HepG2 (cell line): Measurements from ENCODE around the gene PJA2. TPM values are rescaled to one million over a fixed set of nuclear protein-coding genes. Genes with fewer than 3 reads are reported as not detected.

Experiments used
- BCL6 ChIP-seq: IDR thresholded peaks from 2 replicates; pipeline ENCODE4 v1.6.1; 2016; ENCODE audit warnings: missing genetic modification reagents, missing compliant biosample characterization
- CHD2 ChIP-seq: IDR thresholded peaks from 2 replicates; pipeline ENCODE4 v1.6.1; 2011; ENCODE audit warnings: low read depth, low read length, improper control_type of control experiment
- CSRNP2 ChIP-seq: sonication (generic); formaldehyde crosslinking; conservative IDR thresholded peaks from 2 replicates; pipeline ENCODE4 v1.8.0; 2022; ENCODE audit warnings: low read depth, missing genetic modification reagents
- ESRRA ChIP-seq: sonication (generic); formaldehyde crosslinking; IDR thresholded peaks from 2 replicates; pipeline ENCODE4 v1.5.1; 2020; ENCODE audit warnings: mild to moderate bottlenecking, low read depth, missing genetic modification reagents
- GATAD1 ChIP-seq: IDR thresholded peaks from 2 replicates; pipeline ENCODE4 v1.6.1; 2016; ENCODE audit warnings: missing genetic modification reagents, missing compliant biosample characterization
- GTF2F1 ChIP-seq: fragments of 150-350 bp; IDR thresholded peaks from 2 replicates; pipeline ENCODE4 v1.6.1; 2014; ENCODE audit warnings: low read length
- JUNB ChIP-seq: sonication (generic); formaldehyde crosslinking; IDR thresholded peaks from 2 replicates; pipeline ENCODE4 v1.8.0; 2022; ENCODE audit warnings: missing genetic modification reagents, mild to moderate bottlenecking, borderline replicate concordance
- KLF15 ChIP-seq: sonication (generic); formaldehyde crosslinking; IDR thresholded peaks from 2 replicates; pipeline ENCODE4 v1.8.1; 2023; ENCODE audit warnings: borderline replicate concordance, mild to moderate bottlenecking, inconsistent platforms, missing genetic modification reagents, mixed read lengths
- REXO4 ChIP-seq: sonication (generic); formaldehyde crosslinking; IDR thresholded peaks from 2 replicates; pipeline ENCODE4 v1.8.0; 2022; ENCODE audit warnings: missing genetic modification reagents, mild to moderate bottlenecking, borderline replicate concordance
- SP1 ChIP-seq, 2 experiments: fragments of 450-650 bp in 1 of 2; sonication (generic) in 1 of 2; formaldehyde crosslinking in 1 of 2; IDR thresholded peaks; 2 replicates each; pipeline versions ENCODE4 v1.4.0 to v1.6.1; 2016 to 2020; ENCODE audit warnings: missing genetic modification reagents in 1 of 2
- SP140L ChIP-seq: sonication (generic); formaldehyde crosslinking; IDR thresholded peaks from 2 replicates; pipeline ENCODE4 v1.4.0; 2020; ENCODE audit warnings: missing genetic modification reagents, borderline replicate concordance
- STAG1 ChIP-seq: sonication (generic); formaldehyde crosslinking; IDR thresholded peaks from 2 replicates; pipeline ENCODE4 v1.4.0; 2020; ENCODE audit warnings: missing genetic modification reagents
- THYN1 ChIP-seq: sonication (generic); formaldehyde crosslinking; IDR thresholded peaks from 2 replicates; pipeline ENCODE4 v1.8.1; 2023; ENCODE audit warnings: low read depth, mild to moderate bottlenecking, moderate library complexity, missing genetic modification reagents, borderline replicate concordance
- ZBTB21 ChIP-seq: sonication (generic); formaldehyde crosslinking; IDR thresholded peaks from 2 replicates; pipeline ENCODE4 v1.4.0; 2020; ENCODE audit warnings: missing genetic modification reagents
- ZBTB25 ChIP-seq: IDR thresholded peaks from 2 replicates; pipeline ENCODE4 v1.6.1; 2018; ENCODE audit warnings: missing genetic modification reagents
- ZNF18 ChIP-seq: sonication (generic); formaldehyde crosslinking; IDR thresholded peaks from 2 replicates; pipeline ENCODE4 v1.8.0; 2022; ENCODE audit warnings: mild to moderate bottlenecking, missing genetic modification reagents; ENCODE audit not compliant: insufficient replicate concordance
- ZNF205 ChIP-seq: IDR thresholded peaks from 2 replicates; pipeline ENCODE4 v1.6.1; 2018; ENCODE audit warnings: missing biosample characterization, missing genetic modification reagents
- ZNF33A ChIP-seq: sonication (generic); formaldehyde crosslinking; IDR thresholded peaks from 2 replicates; pipeline ENCODE4 v1.5.1; 2020; ENCODE audit warnings: missing genetic modification reagents, mild to moderate bottlenecking, moderate library complexity, borderline replicate concordance
- ZNF432 ChIP-seq: sonication (generic); formaldehyde crosslinking; IDR thresholded peaks from 2 replicates; pipeline ENCODE4 v1.5.0; 2020; ENCODE audit warnings: missing genetic modification reagents, mild to moderate bottlenecking, borderline replicate concordance
- ZNF468 ChIP-seq: sonication (generic); formaldehyde crosslinking; IDR thresholded peaks from 2 replicates; pipeline ENCODE4 v1.8.0; 2022; ENCODE audit warnings: mild to moderate bottlenecking, moderate library complexity, missing genetic modification reagents
- ZNF546 ChIP-seq: sonication (generic); formaldehyde crosslinking; conservative IDR thresholded peaks from 2 replicates; pipeline ENCODE4 v1.8.1; 2023; ENCODE audit warnings: mild to moderate bottlenecking, missing genetic modification reagents
- ZNF563 ChIP-seq: sonication (generic); formaldehyde crosslinking; IDR thresholded peaks from 2 replicates; pipeline ENCODE4 v1.8.0; 2022; ENCODE audit warnings: mild to moderate bottlenecking, moderate library complexity, missing genetic modification reagents
- ZNF580 ChIP-seq: IDR thresholded peaks from 2 replicates; pipeline ENCODE4 v1.6.1; 2016; ENCODE audit warnings: low read depth, borderline replicate concordance
- ZNF704 ChIP-seq: sonication (generic); formaldehyde crosslinking; IDR thresholded peaks from 2 replicates; pipeline ENCODE4 v1.8.1; 2023; ENCODE audit warnings: mild to moderate bottlenecking, inconsistent platforms, moderate library complexity, missing genetic modification reagents, borderline replicate concordance
- ZNF724P ChIP-seq: sonication (generic); formaldehyde crosslinking; IDR thresholded peaks from 2 replicates; pipeline ENCODE4 v1.8.0; 2022; ENCODE audit warnings: missing genetic modification reagents, borderline replicate concordance
- ZNF782 ChIP-seq: sonication (generic); formaldehyde crosslinking; IDR thresholded peaks from 2 replicates; pipeline ENCODE4 v1.4.0; 2020; ENCODE audit warnings: missing genetic modification reagents, mild to moderate bottlenecking, borderline replicate concordance
- polyA plus RNA-seq, 8 experiments: library from polyadenylated mRNA; depleted of rRNA in 3 of 8; stranded (reverse) in 7 of 8; unstranded in 1 of 8; fragments of >200 nt; fragmentation: Illumina TruSeq in 4 of 8; extraction: Trizol in 4 of 8; gene quantifications; 2 replicates each; pipeline versions ENCODE4 v1.2.1 to v1.2.3, GENCODE V29; 2011 to 2016; ENCODE audit warnings: low read depth in 4 of 8, missing spikeins in 1 of 8, mixed read lengths in 1 of 8; ENCODE audit not compliant: insufficient read depth in 1 of 8
- total RNA-seq, 5 experiments: library from RNA; depleted of rRNA; stranded (reverse); fragments of >200 nt; fragmentation: Illumina TruSeq; extraction: Trizol; gene quantifications; 2 replicates each; pipeline ENCODE4 v1.2.3, GENCODE V29; 2016; ENCODE audit warnings: low read depth in 1 of 5

Gene PJA2
- total and polyA plus RNA-seq, 2 of the 13 experiments (the other 11 are each of a cell fraction or from before 2014, with no cell fraction given) = 39.4 to 41.4 TPM

GRCh38 chr5:109409844-109410388 lies at the start of gene PJA2 (continued):
- no peak; the same call in none of the 2 replicates for TF ChIP-seq ZBTB25 (CRISPR knock-in tag)
- no peak for TF ChIP-seq ZNF546 (CRISPR knock-in tag)
- no peak for TF ChIP-seq GTF2F1
- TF ChIP-seq ZBTB21 = no peak
- TF ChIP-seq ESRRA (CRISPR knock-in tag) = no peak
- TF ChIP-seq KLF15 (CRISPR knock-in tag) = no peak
- TF ChIP-seq ZNF33A (CRISPR knock-in tag) = no peak
- TF ChIP-seq SP140L (CRISPR knock-in tag) = no peak
- no peak for TF ChIP-seq REXO4 (CRISPR knock-in tag)
- no peak for TF ChIP-seq ZNF205 (CRISPR knock-in tag)
- TF ChIP-seq CSRNP2 = no peak
- peak; percentile 27; the same call in 1 of the 2 replicates for TF ChIP-seq GATAD1 (CRISPR knock-in tag)
- no peak for TF ChIP-seq JUNB
- TF ChIP-seq ZNF432 = no peak
- TF ChIP-seq BCL6 (CRISPR knock-in tag) = no peak
- TF ChIP-seq SP1 (IDR thresholded peaks at IDR 0.05) = no peak
- peak; percentile 74 for TF ChIP-seq SP1 (CRISPR knock-in tag; IDR thresholded peaks at IDR 0.05)
- TF ChIP-seq ZNF782 (CRISPR knock-in tag) = no peak
- no peak for TF ChIP-seq ZNF563 (CRISPR knock-in tag)
- no peak for TF ChIP-seq ZNF580 (CRISPR knock-in tag)
- TF ChIP-seq ZNF18 (CRISPR knock-in tag) = no peak
- no peak for TF ChIP-seq STAG1 (CRISPR knock-in tag)
- TF ChIP-seq ZNF724P (CRISPR knock-in tag) = no peak
- TF ChIP-seq CHD2 = 0 out of 2 replicates have a peak, but pooled peaks have one; percentile 32
- no peak for TF ChIP-seq ZNF468
- no peak for TF ChIP-seq THYN1 (CRISPR knock-in tag)
- no peak for TF ChIP-seq ZNF704 (CRISPR knock-in tag)
